Adrenal gland (tissue), 12 donors: ENCODE results near the gene FRG2B. TPM values are rescaled to one million over a fixed set of nuclear protein-coding genes. Genes with fewer than 3 reads are reported as not detected.

Experiments used
- DNase-seq, 7 donors: peaks; one replicate each; pipeline ENCODE4 v3.0.0-alpha.2; 2019 to 2020
- H3K27ac ChIP-seq, 5 donors: fragments of 200-600 bp; sonication (generic) in 4 of 5; 1 replicate in 3 of 5; 2 replicates in 2 of 5; pipeline versions ENCODE4 v1.5.1 to v1.8.0; 2016 to 2020; ENCODE audit warnings: mild to moderate bottlenecking in 1 of 5
- H3K27me3 ChIP-seq: fragments of 200-600 bp; 2 replicates; pipeline ENCODE4 v1.8.0; 2021
- H3K36me3 ChIP-seq, 2 donors: fragments of 200-600 bp; replicated peaks in 1 of 2; 1 replicate in 1 of 2; 2 replicates in 1 of 2; pipeline versions ENCODE4 v1.5.1 to v1.8.0; 2018 to 2022
- H3K4me1 ChIP-seq, 2 donors: fragments of 200-600 bp; replicated peaks in 1 of 2; 1 replicate in 1 of 2; 2 replicates in 1 of 2; pipeline versions ENCODE4 v1.5.1 to v1.8.0; 2018 to 2021
- H3K4me3 ChIP-seq, 4 donors: fragments of 200-600 bp; sonication (generic) in 3 of 4; one replicate each; pipeline ENCODE4 v1.5.1; 2016 to 2018
- H3K9me3 ChIP-seq, 3 donors: fragments of 200-600 bp; sonication (generic) in 1 of 3; replicated peaks in 1 of 3; 1 replicate in 2 of 3; 2 replicates in 1 of 3; pipeline versions ENCODE4 v1.5.1 to v1.8.0; 2016 to 2021
- POLR2A ChIP-seq, 2 donors: fragments of 450-650 bp; IDR thresholded peaks; one replicate each; pipeline ENCODE4 v1.6.1; 2017; ENCODE audit warnings: antibody characterized with exemption in 2 of 2, mild to moderate bottlenecking in 2 of 2, moderate library complexity in 1 of 2
- WGBS, 4 donors: extraction: QIAGEN DNeasy Blood & Tissue Kit in 2 of 4; methylation state at CpG; one replicate each; pipeline versions ENCODE4 v1.1.5 to v1.1.7; 2013 to 2017; 5-methylcytosine and 5-hydroxymethylcytosine counted together
- intact Hi-C, 2 donors: fragments of 100-400 bp; cut with DNase I; formaldehyde crosslinking; loops; one replicate each; pipeline versions ENCODE4 v1.14.1 to v1.15.0; 2022 to 2023
- polyA plus RNA-seq, 3 donors: library from polyadenylated mRNA; stranded (reverse); fragments of 200-250 nt in 2 of 3; fragments of 350-450 nt in 1 of 3; fragmentation: Illumina TruSeq in 1 of 3; extraction: RNeasy Lipid Tissue Mini Kit (QIAGEN cat#74804) in 1 of 3; gene quantifications; one replicate each; pipeline ENCODE4 v1.2.3, GENCODE V29; 2013 to 2014
- total RNA-seq, 9 donors: library from RNA; depleted of rRNA in 4 of 9; stranded (reverse); fragments of >200 nt in 4 of 9; fragments of 120-200 nt in 1 of 9; fragmentation: NEBNext Ultra II Directional in 1 of 9; extraction: Animal tissue kit (Norgen Biotek cat#: 25700) in 1 of 9; gene quantifications; one replicate each; pipeline versions ENCODE4 v1.1.0 to v1.2.4, GENCODE V29; 2013 to 2023
- TF ChIP-seq, protein P1 (sequence below), 6 experiments: fragments of 450-650 bp in 4 of 6; fragments of 200-600 bp in 2 of 6; sonication (generic) in 1 of 6; IDR thresholded peaks; 1 replicate in 5 of 6; 2 replicates in 1 of 6; pipeline versions ENCODE4 v1.5.1 to v1.8.0; 2016 to 2021; ENCODE audit warnings: antibody characterized with exemption in 6 of 6, mild to moderate bottlenecking in 2 of 6, moderate library complexity in 1 of 6
- donor health status: healthy with polysubstance abuse.
- donor health status: Bipolar disorder and iron deficiency.
- donor health status: DM: yes; HTN: yes; CAD: no.
- donor health status: DM: no; HTN: no; CAD: no.
- donor health status: DM: no; HTN: no; CAD: no.
- donor health status: DM: yes; HTN: yes; CAD: no.

Gene FRG2B
- total and polyA plus RNA-seq, 12 donors = not detected

DNA sequence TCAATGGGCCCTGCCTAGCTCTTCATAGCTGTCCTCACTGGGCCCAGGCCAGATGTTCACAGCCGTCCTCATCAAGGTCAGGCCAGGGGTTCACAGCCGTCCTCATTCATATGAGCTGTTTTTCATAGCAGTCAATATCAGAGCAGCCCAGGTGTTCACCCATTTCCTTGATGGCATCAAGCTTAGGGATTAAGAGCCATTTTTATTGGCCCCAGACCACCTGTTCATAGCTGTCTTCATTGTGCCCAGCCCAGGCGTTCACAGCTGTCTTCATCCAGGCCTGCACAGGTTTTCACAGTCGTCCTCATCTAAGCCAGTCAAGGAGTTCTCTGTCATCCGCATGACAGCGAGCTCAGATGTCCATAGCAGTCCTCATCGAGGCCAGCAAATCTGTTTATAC is 9.4 kb downstream of the FRG2B start:
- H3K4me3 ChIP-seq = no peak overlapping the region
- no peaks in the 10 kb centered on the region for H3K9me3 ChIP-seq
- H3K27me3 ChIP-seq = no peaks in the 10 kb centered on the region
- DNase-seq = no peak
- 82 to 91% (median 88%) methylated on average over 6 to 7 of the region's 7 CpGs for WGBS, 4 donors
- H3K27ac ChIP-seq = no peak overlapping the region
- intact Hi-C loops = no loop called here
- TF ChIP-seq, protein P1, sequence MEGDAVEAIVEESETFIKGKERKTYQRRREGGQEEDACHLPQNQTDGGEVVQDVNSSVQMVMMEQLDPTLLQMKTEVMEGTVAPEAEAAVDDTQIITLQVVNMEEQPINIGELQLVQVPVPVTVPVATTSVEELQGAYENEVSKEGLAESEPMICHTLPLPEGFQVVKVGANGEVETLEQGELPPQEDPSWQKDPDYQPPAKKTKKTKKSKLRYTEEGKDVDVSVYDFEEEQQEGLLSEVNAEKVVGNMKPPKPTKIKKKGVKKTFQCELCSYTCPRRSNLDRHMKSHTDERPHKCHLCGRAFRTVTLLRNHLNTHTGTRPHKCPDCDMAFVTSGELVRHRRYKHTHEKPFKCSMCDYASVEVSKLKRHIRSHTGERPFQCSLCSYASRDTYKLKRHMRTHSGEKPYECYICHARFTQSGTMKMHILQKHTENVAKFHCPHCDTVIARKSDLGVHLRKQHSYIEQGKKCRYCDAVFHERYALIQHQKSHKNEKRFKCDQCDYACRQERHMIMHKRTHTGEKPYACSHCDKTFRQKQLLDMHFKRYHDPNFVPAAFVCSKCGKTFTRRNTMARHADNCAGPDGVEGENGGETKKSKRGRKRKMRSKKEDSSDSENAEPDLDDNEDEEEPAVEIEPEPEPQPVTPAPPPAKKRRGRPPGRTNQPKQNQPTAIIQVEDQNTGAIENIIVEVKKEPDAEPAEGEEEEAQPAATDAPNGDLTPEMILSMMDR (IDR thresholded peaks at IDR 0.05) = no peak
- no peak for TF ChIP-seq POLR2A (IDR thresholded peaks at IDR 0.05)
- H3K36me3 ChIP-seq = no peaks in the 10 kb centered on the region
- H3K4me1 ChIP-seq = no peaks in the 10 kb centered on the region

DNA sequence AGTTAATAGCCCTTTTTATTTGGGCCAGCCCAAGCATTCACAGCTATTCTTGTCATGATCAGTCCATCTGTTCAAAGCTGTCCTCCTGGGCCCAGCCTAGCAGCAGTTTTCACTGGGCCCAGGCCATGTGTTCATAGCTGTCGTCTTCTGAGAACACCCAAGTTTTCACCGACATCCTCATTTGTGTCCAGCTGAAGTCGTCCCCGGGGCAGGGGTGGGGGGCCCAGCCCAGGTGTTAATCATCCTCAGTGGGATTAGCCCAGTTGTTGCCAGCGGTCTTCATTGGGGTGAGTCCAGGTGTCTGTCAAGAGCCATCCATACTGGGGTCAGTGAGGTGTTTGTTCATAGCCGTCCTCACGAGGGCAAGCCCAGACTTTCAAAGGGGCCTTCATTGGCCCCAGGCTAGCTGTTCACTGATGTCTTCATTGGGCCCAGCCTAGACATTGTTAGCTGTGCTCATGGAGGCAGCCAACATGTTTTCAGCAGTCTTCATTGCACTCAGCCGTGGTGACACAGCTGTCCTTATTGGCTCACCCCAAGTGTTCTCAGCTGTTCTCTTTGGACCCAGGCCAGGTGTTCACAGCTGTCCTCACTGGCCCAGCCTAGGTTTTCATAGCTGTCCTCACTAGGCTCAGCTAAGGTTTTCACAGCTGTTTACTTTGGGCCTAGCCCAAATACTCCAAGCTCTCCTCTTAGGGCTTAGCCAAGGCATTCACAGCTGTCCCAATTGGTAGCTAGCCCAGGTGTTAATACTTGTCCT is 10.0 kb downstream of the FRG2B start:
- TF ChIP-seq, protein P1 (IDR thresholded peaks at IDR 0.05) = no peak
- no peak for TF ChIP-seq POLR2A (IDR thresholded peaks at IDR 0.05)
- Histone ChIP-seq H3K27ac (no peak overlapping the region), H3K4me3 (no peak overlapping the region), H3K9me3 (no peaks in the 10 kb centered on the region), H3K36me3 (no peaks in the 10 kb centered on the region), H3K4me1 (no peaks in the 10 kb centered on the region), H3K27me3 (no peaks in the 10 kb centered on the region)
- no peak for DNase-seq
- intact Hi-C loops = no loop called here
- WGBS, 4 donors = 90 to 95% (median 93%) methylated on average over 6 to 8 of the region's 8 CpGs

DNA sequence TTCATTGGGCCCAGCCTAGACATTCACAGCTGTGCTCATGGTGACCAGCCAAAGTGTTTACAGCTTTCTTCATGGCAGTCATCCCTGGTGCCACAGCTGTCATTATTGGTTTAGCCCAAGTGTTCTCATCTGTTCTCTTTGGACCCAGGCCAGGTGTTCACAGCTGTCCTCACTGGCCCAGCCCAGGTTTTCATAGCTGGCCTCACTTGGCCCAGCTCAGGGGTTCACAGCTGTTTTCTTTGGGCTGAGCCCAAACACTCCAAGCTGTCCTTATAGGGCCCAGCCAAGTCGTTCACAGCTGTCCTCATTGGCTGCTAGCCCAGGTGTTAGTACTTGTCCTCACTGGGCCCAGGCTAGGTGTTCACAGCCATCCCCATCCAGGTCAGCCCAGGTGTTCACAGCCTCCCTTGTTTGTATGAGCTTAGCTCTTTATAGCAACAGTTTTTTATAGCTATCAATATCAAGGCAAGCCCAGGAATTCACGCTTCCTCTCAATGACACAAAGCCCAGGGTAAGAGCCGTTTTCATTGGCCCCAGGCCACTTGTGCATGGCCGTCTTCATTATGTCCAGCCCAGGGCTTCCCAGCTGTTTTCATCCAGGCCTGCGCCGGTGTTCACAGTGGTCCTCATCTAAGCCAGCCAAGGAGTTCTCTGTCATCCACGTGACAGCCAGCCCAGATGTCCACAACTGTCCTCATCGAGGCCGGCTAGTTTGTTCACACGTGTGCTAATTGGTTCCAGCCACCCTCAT is 11.6 kb downstream of the FRG2B start:
- no peak overlapping the region for H3K4me3 ChIP-seq
- no peak for DNase-seq
- no peaks in the 10 kb centered on the region for H3K4me1 ChIP-seq
- no peak overlapping the region for H3K27ac ChIP-seq
- TF ChIP-seq, protein P1 (IDR thresholded peaks at IDR 0.05) = no peak
- TF ChIP-seq POLR2A (IDR thresholded peaks at IDR 0.05) = no peak
- H3K36me3 ChIP-seq = no peaks in the 10 kb centered on the region
- no peaks in the 10 kb centered on the region for H3K27me3 ChIP-seq
- H3K9me3 ChIP-seq = no peaks in the 10 kb centered on the region
- 78 to 88% (median 85%) methylated on average over 9 to 10 of the region's 10 CpGs for WGBS, 4 donors
- intact Hi-C loops = no loop called here

DNA sequence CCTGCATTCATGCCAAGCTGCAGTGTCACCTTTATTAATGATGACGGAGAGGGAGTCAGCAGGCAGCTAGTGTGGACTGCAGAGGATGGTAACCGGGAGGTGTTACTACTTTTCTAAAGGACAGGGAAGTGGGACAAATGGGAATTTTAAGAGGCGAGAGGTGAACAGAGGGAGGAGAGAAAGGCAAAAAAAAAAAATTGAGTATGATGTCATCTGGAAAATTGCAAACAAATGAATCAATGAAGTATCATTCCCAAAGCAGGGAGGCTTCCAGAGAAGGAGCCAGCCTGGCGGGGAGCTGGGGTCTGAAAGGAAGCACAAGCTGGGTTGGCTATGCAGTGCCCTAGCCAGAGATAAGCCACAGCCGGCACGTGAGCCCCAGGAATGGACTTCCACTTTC is 12.9 kb downstream of the FRG2B start:
- Histone ChIP-seq H3K36me3 (no peaks in the 10 kb centered on the region), H3K27me3 (no peaks in the 10 kb centered on the region), H3K9me3 (no peaks in the 10 kb centered on the region), H3K4me1 (no peaks in the 10 kb centered on the region), H3K4me3 (no peak overlapping the region), H3K27ac (no peak overlapping the region)
- TF ChIP-seq POLR2A (IDR thresholded peaks at IDR 0.05) = no peak
- TF ChIP-seq, protein P1 (IDR thresholded peaks at IDR 0.05) = no peak
- intact Hi-C loops = no loop called here
- DNase-seq = no peak
- 63 to 73% (median 69%) methylated on average over 6 of the region's 6 CpGs for WGBS, 4 donors
